NCI-H1930 (cell line): ENCODE data around the gene INPPL1.
"Not testable (repeated sequence)": the region's sequence is repeated elsewhere in the genome, so short reads cannot be mapped to it uniquely, and the experiment has no call there.

Experiments used
- DNase-seq, 2 experiments: peaks; one replicate each; lab custom pipeline; 2025; lab: John Stamatoyannopoulos, UW

The INPPL1 gene, protein sequence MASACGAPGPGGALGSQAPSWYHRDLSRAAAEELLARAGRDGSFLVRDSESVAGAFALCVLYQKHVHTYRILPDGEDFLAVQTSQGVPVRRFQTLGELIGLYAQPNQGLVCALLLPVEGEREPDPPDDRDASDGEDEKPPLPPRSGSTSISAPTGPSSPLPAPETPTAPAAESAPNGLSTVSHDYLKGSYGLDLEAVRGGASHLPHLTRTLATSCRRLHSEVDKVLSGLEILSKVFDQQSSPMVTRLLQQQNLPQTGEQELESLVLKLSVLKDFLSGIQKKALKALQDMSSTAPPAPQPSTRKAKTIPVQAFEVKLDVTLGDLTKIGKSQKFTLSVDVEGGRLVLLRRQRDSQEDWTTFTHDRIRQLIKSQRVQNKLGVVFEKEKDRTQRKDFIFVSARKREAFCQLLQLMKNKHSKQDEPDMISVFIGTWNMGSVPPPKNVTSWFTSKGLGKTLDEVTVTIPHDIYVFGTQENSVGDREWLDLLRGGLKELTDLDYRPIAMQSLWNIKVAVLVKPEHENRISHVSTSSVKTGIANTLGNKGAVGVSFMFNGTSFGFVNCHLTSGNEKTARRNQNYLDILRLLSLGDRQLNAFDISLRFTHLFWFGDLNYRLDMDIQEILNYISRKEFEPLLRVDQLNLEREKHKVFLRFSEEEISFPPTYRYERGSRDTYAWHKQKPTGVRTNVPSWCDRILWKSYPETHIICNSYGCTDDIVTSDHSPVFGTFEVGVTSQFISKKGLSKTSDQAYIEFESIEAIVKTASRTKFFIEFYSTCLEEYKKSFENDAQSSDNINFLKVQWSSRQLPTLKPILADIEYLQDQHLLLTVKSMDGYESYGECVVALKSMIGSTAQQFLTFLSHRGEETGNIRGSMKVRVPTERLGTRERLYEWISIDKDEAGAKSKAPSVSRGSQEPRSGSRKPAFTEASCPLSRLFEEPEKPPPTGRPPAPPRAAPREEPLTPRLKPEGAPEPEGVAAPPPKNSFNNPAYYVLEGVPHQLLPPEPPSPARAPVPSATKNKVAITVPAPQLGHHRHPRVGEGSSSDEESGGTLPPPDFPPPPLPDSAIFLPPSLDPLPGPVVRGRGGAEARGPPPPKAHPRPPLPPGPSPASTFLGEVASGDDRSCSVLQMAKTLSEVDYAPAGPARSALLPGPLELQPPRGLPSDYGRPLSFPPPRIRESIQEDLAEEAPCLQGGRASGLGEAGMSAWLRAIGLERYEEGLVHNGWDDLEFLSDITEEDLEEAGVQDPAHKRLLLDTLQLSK

DNA sequence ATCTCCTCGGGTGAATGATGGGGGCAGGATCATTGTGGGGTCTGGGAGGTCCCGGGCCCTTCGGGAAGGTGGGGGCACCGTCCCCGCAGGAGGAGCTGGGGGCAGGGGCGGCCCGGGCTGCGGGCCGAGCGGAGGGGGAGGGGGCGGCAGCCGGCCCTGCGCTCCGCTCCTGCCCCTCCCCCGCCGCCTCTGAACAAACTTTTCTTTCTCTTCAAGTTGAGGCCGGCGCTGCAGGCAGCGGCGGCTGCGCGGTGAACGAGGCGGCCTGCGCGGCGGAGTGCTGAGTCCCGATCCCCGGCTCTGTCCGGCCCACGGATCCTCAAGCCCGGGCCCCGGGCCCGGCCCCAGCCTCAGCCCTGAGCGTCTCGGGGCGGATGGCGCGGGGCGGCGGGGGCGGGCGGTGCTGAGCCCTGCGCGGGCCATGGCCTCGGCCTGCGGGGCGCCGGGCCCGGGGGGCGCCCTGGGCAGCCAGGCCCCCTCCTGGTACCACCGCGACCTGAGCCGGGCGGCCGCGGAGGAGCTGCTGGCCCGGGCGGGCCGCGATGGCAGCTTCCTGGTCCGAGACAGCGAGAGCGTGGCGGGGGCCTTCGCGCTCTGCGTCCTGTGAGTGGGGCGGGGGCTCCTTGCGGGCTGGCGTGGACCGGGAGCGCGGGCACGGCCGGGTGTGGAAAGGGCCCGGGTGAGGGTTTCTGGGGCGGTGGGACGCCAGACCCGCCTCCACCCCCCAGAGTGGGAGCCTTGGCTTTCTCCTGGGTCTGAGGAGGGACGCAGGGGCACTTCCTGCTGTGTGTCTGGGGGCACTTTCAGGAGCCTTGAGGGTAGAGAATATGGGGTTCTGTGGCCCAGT, at the start of gene INPPL1:
Gene INPPL1, plus strand, starts transcription at position 204 of the 847 bp plus-strand sequence. Its CDS starts 218 bp downstream, at position 422.
- no peak for DNase-seq

DNA sequence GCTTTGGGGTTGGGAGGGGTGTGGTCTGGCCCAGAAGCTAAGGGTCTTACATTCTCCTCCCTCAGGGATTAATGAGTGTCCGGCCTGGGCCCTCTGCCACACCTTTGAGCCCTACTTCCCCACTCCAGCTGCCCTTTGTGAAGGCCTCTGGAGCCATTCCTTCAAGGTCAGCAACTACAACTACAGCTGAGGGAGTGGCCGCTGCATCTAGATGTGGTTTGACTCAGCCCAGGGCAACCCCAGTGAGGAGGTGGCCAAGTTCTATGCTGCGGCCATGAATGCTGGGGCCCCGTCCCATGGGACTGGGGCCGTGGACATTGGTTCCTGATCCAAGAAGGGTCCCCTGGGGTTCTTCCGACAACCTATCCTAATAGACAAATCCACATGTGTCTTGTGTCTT, 46.9 kb upstream of the INPPL1 start:
- no peak for DNase-seq

DNA sequence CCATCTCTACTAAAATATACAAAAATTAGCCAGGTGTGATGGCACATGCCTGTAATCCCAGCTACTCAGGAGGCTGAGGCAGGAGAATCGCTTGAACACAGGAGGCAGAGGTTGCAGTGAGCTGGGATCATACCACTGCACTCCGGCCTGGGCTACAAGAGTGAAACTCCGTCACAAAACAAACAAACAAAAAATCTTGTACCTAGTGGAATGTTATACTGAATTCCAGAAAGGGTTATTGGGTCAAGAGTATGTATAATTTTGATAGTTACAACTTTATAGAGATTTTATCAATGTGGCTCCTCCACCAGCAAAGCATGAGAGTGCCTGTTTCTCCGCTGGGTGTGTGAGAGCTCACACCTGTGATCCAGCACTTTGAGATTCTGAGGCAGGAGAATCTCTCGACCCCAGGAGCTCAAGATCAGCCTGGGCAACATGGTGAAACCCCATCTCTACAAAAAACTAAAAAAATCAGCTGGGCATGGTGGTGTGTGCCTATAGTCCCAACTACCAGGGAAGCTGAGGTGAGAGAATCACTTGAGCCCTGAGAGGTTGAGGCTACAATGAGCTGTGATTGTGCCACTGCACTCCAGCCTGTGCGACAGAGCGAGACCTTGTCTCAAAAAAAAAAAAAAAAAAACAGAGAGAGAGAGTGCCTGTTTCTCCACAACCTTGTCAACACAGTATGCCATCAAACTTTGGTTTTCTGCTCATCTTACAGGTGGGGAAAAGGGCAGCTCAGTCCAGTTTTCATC, 45.3 kb upstream of the INPPL1 start:
- no peak for DNase-seq

DNA sequence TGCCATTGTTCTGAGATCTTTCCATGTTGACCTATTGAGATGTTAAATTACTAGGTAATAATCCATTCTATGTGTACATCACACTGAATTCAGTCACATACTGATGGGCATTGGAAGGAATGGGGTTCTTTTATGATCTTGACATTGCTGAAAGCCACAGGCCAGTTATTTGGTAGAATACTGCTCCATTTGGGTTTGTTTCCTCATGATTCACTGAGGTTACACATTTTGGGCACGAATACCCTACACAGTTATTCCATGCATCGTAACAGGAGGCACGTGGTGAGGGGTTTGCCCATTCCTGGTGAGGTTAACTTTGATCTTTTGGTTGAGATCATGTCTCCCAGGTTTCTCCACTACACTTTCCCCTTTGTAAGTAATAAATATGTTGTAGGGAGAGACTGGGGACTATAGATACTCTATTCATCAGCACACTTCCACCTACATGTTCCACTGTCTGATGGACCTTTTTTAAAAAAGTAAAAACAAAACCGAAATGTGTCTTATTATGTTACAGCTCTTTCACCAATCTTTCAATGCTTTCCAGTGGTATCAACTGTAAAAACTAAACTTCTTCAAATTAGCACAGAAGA, 44.7 kb upstream of the INPPL1 start:
- no peak for DNase-seq

DNA sequence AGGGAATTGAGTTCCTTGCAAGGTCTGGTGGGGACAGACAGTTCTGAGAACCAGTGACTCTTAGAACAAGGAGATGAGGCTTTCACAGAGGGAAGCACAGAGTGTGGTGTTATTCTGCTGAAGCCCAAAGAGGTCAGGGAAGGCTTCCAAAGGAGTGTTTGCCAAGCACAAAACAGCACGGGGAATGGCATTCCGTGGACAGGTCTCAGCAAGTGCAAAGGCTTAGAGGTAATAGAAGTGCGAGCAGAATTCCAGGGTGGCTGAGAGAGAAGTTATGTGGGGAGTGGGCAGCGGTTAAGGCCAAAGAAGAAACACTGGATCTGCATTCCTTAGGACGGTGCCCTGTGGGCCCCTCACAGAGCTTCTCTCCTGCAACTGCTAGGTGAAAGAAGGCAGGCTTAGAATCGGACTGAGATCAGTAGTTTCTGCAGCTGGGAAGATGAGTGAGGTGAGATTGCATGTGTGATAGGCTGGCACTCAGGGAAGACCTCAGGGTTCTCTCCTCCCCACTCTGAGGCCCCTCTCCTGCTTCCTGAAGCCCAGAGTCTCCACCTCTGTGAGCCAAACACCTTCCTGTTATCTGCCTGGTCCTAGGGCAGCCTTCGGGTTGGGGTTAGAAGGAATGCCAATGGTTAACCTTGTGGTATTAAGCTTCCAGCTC, 43.5 kb upstream of the INPPL1 start:
- DNase-seq = not testable (repeated sequence)

DNA sequence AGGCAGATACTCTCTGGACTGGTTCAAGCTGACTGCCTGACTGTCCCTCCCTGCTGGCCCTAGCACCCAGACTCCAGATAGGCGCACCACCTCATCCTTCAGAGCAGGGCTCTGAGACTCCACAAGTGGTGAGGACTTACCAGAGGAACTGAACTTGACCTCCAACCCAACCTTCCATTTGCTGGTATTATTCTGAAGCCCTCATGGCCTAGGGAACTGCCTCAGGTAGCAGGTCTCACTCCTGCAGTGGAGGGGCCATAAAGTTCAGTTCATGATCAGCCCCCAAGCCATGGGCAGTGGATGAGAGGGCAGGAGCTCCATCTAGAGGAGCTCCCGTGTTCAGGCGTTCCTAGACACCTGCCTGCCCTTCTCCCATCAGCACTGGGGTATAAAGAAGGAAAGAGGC, 43.0 kb upstream of the INPPL1 start:
- DNase-seq = not testable (repeated sequence)

DNA sequence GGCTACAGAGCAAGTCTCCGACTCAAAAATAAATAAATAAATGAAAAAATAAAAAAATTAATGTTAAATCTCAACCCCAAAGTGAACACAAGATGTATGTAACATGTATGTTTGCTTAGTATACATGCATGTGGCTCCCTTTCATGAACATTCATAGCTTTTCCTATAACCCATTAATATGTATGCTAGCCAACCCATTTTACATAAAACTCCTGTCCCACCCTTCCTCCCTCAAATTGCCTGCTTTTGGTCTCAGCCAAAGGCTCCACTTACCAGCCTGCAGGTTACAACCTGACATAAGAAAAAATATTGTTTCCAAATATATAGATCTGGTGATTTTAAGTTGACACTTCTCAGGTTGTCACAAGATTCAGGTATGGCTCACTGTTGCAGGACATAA, 36.3 kb upstream of the INPPL1 start:
- no peak for DNase-seq

DNA sequence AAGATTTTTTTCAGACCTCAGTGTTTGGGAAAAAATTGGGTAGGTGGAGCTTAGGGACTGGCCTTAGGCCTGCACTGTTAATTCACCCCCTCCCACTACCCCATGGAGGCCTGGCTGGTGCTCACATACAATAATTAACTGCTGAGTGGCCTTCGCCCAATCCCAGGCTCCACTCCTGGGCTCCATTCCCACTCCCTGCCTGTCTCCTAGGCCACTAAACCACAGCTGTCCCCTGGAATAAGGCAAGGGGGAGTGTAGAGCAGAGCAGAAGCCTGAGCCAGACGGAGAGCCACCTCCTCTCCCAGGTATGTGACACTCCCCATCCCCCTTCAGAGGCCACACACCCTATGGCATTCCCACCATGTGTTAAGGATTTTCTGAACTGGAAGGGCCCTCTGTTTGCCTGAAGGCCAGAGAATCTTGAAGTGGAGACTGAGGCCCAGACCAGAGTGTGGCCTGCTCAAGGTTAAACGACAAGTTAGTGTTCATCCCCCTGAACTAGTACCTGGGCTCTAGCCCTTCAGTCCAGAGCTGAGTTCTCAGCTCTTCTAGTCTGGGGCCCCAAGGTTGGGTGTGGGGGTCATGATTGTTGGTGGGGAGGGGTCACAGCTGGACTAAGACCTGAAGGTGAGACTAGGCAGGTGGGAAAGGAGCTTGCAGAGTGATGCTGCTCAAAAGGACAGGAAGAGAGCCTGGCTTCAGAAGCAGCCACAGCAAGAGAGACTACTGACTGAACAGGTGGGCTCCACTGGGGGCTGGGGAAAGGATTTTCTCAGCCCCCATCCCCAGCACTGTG, 34.9 kb upstream of the INPPL1 start:
- no peak for DNase-seq

DNA sequence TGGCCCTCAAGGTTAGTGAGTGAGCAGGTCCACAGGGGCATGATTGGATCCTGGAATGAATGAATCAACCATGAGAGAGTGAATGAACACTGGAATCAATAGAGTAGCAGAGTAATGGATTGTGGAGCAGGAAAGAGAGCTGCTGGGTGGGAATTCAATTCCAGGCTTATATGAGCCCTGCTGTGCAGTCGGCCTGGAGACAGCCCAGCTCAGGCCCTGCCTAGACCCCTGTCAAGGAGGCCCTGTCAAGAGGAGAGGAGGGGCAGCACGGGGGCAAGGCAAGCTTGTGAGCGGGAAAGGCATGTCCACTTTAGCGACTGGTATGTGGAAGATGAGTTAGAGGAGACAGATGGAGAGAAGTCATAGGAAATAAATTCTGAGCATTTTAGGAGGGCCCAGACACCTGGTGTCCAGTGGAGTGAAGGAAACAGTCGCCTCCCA, 33.9 kb upstream of the INPPL1 start:
- DNase-seq = no peak

DNA sequence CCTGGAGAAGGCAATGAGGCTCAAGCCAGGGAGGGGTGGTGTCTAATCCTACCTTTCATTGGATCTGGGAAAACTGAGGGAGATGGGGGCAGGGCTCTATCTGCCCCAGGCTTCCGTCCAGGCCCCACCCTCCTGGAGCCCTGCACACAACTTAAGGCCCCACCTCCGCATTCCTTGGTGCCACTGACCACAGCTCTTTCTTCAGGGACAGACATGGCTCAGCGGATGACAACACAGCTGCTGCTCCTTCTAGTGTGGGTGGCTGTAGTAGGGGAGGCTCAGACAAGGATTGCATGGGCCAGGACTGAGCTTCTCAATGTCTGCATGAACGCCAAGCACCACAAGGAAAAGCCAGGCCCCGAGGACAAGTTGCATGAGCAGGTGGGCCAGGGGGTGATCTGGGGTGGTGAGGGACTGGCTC, 32.6 kb upstream of the INPPL1 start, which contains the start of gene FOLR1:
Gene FOLR1, plus strand, starts transcription at position 180 of the 421 bp plus-strand sequence. Its CDS starts 34 bp downstream, at position 214.
- DNase-seq = no peak

DNA sequence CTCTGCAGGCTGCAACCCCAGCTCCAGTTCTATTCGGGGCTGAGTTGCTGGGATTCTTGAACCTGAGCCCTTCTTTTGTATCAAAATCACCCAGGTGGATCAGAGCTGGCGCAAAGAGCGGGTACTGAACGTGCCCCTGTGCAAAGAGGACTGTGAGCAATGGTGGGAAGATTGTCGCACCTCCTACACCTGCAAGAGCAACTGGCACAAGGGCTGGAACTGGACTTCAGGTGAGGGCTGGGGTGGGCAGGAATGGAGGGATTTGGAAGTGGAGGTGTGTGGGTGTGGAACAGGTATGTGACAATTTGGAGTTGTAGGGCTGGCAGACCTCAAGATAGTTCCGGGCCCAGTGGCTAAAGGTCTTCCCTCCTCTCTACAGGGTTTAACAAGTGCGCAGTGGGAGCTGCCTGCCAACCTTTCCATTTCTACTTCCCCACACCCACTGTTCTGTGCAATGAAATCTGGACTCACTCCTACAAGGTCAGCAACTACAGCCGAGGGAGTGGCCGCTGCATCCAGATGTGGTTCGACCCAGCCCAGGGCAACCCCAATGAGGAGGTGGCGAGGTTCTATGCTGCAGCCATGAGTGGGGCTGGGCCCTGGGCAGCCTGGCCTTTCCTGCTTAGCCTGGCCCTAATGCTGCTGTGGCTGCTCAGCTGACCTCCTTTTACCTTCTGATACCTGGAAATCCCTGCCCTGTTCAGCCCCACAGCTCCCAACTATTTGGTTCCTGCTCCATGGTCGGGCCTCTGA, 28.9 kb upstream of the INPPL1 start:
- DNase-seq = no peak

DNA sequence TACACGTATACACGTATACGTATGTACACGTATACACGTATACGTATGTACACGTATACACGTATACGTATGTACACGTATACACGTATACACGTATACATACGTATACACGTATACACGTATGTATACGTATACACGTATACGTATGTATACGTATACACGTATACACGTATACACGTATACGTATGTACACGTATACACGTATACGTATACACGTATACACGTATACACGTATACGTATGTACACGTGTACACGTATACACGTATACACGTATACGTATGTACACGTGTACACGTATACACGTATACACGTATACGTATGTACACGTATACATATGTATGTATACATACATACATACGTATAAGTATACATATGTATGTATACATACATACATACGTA, 23.1 kb upstream of the INPPL1 start:
- DNase-seq = not testable (repeated sequence)

DNA sequence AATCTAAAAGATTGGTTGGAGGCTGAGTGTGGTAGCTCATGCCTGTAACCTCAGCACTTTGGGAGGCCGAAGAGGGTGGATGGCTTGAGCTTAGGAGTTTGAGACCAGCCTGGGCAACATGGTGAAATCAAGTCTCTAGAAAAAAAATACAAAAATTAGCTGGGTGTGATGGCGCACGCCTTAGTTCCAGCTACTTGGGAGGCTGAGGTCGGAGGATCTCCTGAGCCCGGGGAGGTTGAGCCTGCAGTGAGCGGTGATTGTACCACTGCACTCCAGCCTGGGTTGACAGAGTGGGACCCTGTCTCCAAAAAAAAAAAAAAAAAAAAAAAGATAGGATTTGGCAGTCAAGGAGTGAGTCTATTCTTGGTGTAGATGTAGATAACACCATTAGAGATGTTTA, 22.0 kb upstream of the INPPL1 start:
- DNase-seq = no peak

DNA sequence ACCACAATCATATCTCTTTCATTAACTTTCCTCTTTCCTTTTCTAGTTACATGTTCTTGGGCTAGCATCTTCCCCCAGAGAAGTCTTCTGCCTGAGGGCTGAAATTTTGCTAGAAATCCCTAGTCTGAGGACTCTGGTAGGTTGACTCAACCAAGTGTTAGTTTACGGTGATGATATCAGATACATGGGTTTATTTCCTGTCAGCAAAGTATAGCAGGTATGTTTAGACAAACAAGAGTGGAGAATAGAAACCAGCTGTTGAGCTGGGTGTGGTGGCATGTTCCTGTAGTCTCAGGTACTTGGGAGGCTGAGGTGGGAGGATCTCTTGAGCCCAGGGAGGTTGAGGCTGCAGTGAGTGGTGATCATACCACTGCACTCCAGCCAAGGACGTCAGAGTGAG, 21.4 kb upstream of the INPPL1 start:
- no peak for DNase-seq

DNA sequence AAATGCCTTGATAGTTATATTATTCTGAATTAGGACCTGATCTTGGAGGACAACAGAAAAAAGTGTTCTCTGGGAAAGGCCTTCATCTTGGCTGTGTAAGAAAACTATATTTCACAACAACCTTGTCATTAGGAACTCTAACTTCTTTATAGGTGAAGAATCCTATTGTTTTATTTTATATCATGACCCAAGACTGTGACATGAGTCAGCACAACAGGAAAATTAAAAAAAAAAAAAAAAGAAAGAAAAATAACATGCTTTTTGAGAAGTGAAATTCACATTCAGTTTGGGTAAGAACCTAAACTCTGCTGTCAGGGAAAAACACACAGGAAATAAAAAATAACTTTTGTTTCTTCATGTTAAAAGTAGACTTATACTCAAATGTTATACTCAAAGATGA, 19.7 kb upstream of the INPPL1 start:
- no peak for DNase-seq

DNA sequence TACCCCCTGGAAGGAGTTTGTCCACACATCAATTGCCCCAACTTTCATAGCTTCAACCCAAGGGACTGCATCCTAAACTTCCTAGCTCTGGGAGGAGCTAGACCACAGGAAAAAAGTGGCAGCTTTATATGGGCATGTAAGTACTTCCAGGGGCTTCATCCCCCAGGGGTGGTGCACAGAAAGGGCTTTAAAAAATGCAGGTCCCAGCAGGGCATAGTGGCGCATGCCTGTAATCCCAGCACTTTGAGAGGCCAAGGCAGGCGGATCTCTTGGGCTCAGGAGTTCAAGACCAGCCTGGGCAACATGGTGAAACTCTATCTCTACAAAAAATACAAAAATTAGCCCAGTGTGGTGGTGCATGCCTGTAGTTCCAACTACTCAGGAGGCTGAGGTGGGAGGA, 17.8 kb upstream of the INPPL1 start:
- not testable (repeated sequence) for DNase-seq

DNA sequence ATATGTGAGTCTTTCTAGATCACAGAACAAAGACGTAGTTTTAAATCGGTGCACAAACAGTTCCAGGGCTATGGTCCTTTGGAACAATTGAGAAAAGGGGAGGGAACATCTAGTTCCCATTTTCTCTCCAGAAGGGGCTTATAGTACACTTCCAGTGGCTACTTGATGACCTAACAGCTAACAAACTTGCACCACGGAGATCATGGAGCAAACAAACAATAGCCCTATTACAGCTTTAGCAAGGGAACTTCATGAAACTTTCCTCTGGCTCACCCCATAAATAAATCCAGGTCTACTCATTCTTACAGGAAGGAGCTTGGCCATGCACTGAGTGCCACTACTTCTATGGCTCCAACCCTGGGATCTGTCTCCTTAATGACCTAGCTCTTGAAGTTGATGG, 16.3 kb upstream of the INPPL1 start:
- no peak for DNase-seq

DNA sequence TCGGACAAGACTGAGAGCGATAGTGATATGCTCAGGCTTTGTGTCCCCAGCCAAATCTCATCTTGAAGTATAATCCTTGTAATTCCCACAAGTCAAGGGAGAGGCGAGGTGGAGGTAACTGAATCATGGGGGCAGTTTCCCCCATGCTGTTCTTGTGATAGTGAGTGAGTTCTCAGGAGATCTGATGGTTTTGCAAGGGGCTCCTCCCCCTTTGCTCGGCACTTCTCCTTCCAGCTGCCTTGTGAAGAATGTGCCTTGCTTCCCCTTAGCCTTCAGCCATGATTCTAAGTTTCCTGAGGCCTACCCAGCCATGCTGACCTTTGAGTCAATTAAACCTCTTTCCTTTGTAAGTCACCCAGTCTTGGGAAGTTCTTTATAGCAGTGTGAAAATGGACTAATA, 15.5 kb upstream of the INPPL1 start:
- no peak for DNase-seq
